Smooth muscle cell (in vitro differentiated cells): ENCODE data around the gene CUBN. TPM values are rescaled to one million over a fixed set of nuclear protein-coding genes. Genes with fewer than 3 reads are reported as not detected.
"Not testable (repeated sequence)": the region's sequence is repeated elsewhere in the genome, so short reads cannot be mapped to it uniquely, and the experiment has no call there.

Source experiments
- DNase-seq: peaks from one replicate; lab custom pipeline; 2025; ENCODE audit not compliant: unreplicated experiment; lab: John Stamatoyannopoulos, UW
- H2AFZ ChIP-seq: fragments of 200-600 bp; sonication (generic); 2 replicates; pipeline ENCODE4 v1.6.0; 2016; ENCODE audit warnings: antibody characterized with exemption, low read depth, mild to moderate bottlenecking
- H3F3A ChIP-seq: fragments of 200-600 bp; sonication (generic); 2 replicates; pipeline ENCODE4 v1.6.0; 2017; ENCODE audit warnings: antibody characterized with exemption, low read depth
- H3K27ac ChIP-seq: fragments of 200-600 bp; sonication (generic); 2 replicates; pipeline ENCODE4 v1.5.1; 2016; ENCODE audit warnings: low read depth, mild to moderate bottlenecking
- H3K27me3 ChIP-seq: fragments of 200-600 bp; sonication (generic); 2 replicates; pipeline ENCODE4 v1.6.1; 2016; ENCODE audit warnings: low read depth, mild to moderate bottlenecking
- H3K36me3 ChIP-seq: fragments of 200-600 bp; sonication (generic); 2 replicates; pipeline ENCODE4 v1.5.1; 2016; ENCODE audit warnings: low read depth
- H3K4me1 ChIP-seq: fragments of 200-600 bp; sonication (generic); 2 replicates; pipeline ENCODE4 v1.5.1; 2016; ENCODE audit warnings: low read depth
- H3K4me2 ChIP-seq: fragments of 200-600 bp; sonication (generic); 2 replicates; pipeline ENCODE4 v1.6.0; 2016; ENCODE audit warnings: mild to moderate bottlenecking
- H3K4me3 ChIP-seq: fragments of 200-600 bp; sonication (generic); 2 replicates; pipeline ENCODE4 v1.5.1; 2016; ENCODE audit warnings: mild to moderate bottlenecking
- H3K79me2 ChIP-seq: fragments of 200-600 bp; sonication (generic); 2 replicates; pipeline ENCODE4 v1.6.0; 2016; ENCODE audit warnings: low read depth, mild to moderate bottlenecking
- H3K9ac ChIP-seq: fragments of 200-600 bp; sonication (generic); 2 replicates; pipeline ENCODE4 v1.6.0; 2016; ENCODE audit warnings: low read depth
- H3K9me3 ChIP-seq: fragments of 200-600 bp; sonication (generic); replicated peaks from 2 replicates; pipeline ENCODE4 v1.5.1; 2016; ENCODE audit warnings: low read depth
- H4K20me1 ChIP-seq: fragments of 200-600 bp; sonication (generic); 2 replicates; pipeline ENCODE4 v1.6.0; 2016; ENCODE audit warnings: low read depth
- WGBS: methylation state at CpG from one replicate; pipeline ENCODE4 v1.1.7; 2016; ENCODE audit warnings: low lambda C conversion rate; 5-methylcytosine and 5-hydroxymethylcytosine counted together
- polyA plus RNA-seq: library from polyadenylated mRNA; unstranded; fragments of >200 nt; fragmentation: Nextera tagmentation; extraction: Ambion mirVana; gene quantifications from 2 replicates; pipeline ENCODE4 v1.2.1, GENCODE V29; 2016
- total RNA-seq: library from RNA; depleted of rRNA; stranded (reverse); fragments of >200 nt; gene quantifications from 2 replicates; pipeline ENCODE4 v1.2.3, GENCODE V29; 2014
- TF ChIP-seq, protein P1 (sequence below): fragments of 200-600 bp; sonication (generic); IDR thresholded peaks from 2 replicates; pipeline ENCODE4 v1.5.1; 2017; ENCODE audit warnings: borderline replicate concordance, mild to moderate bottlenecking, antibody characterized with exemption; ENCODE audit not compliant: insufficient read depth, poor library complexity, severe bottlenecking

CUBN gene
- total and polyA plus RNA-seq, 2 experiments from 2014 or later: 0.62 to 4.7 TPM

DNA sequence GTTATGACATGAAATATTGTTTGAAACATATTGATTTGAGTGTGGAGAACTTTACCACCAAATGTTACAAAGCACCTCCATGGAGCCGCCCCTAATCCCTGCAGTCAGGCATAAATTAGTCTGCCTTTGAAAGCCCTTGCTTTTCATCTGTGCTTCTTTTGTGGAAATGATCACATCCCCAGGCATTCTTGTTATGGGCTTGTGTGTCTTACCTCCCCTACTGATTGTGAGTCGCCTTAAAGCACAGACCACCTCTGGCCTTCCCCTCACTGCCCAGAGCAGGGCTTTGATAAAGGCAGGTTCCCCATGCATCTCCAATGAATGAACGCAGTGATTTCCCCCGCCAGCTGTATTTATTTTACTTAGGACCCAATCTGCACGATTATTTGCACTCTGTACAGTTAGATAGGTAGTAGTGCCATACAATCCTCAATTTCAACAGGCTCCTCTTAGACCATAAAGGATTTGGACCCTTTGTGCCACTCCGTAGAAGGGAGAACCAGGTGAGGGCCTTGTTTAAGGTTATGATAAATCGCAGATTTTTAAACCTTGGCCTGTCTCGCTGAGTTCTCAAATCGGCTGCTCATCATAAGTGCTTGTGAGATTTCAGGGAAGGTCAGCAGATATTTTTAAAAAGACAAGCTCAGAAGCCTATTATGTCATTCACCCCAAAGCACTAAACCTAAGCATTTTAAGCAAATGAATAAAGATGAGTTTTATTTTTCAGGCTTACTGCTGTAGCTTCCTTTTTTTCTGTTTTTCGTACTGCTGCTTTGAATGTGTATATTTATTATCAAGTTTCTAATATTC, 107.8 kb downstream of the CUBN start:
- H2AFZ ChIP-seq: no peak overlapping the region
- H3K79me2 ChIP-seq: no peaks in the 10 kb centered on the region
- no peak overlapping the region for H3K4me3 ChIP-seq
- peak overlapping the region; percentile 94 for H3K9ac ChIP-seq
- 64% methylated on average over 10 of the region's 10 CpGs for WGBS
- no peaks in the 10 kb centered on the region for H4K20me1 ChIP-seq
- H3K27me3 ChIP-seq: no peaks in the 10 kb centered on the region
- H3K27ac ChIP-seq: peak overlapping the region; percentile 99
- H3K4me1 ChIP-seq: peaks cover 51% of the 10 kb centered on the region
- H3K4me2 ChIP-seq: peak overlapping the region; percentile 56
- no peaks in the 10 kb centered on the region for H3K36me3 ChIP-seq
- H3K9me3 ChIP-seq: no peaks in the 10 kb centered on the region
- DNase-seq: no peak
- TF ChIP-seq, protein P1, sequence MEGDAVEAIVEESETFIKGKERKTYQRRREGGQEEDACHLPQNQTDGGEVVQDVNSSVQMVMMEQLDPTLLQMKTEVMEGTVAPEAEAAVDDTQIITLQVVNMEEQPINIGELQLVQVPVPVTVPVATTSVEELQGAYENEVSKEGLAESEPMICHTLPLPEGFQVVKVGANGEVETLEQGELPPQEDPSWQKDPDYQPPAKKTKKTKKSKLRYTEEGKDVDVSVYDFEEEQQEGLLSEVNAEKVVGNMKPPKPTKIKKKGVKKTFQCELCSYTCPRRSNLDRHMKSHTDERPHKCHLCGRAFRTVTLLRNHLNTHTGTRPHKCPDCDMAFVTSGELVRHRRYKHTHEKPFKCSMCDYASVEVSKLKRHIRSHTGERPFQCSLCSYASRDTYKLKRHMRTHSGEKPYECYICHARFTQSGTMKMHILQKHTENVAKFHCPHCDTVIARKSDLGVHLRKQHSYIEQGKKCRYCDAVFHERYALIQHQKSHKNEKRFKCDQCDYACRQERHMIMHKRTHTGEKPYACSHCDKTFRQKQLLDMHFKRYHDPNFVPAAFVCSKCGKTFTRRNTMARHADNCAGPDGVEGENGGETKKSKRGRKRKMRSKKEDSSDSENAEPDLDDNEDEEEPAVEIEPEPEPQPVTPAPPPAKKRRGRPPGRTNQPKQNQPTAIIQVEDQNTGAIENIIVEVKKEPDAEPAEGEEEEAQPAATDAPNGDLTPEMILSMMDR: no peak
- H3F3A ChIP-seq: peaks cover 40% of the 10 kb centered on the region

DNA sequence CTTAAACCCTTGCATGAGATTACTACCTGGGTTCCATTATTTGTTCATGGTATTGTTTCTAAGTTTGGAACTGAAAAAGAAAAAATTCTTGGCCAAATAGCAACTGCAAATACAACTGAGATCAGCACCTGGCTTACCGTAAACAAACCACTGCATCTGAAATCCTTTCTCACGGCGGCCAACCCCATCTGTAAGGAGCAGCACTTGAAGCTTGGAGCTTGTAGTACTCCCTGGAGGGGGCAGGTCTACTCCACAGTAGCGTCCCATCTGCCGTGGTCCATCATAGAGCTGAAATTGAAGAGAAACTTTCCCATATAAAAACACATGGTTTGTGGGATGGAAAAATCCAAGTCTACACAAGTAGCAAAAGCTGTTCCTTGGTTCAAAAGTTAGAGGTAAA, 109.9 kb downstream of the CUBN start:
- no peaks in the 10 kb centered on the region for H3K36me3 ChIP-seq
- 96% methylated on average over 5 of the region's 5 CpGs for WGBS
- H3K9ac ChIP-seq: no peak overlapping the region
- H2AFZ ChIP-seq: no peak overlapping the region
- no peak overlapping the region for H3K4me2 ChIP-seq
- H3F3A ChIP-seq: peaks cover 24% of the 10 kb centered on the region
- no peak overlapping the region for H3K27ac ChIP-seq
- no peaks in the 10 kb centered on the region for H3K9me3 ChIP-seq
- no peaks in the 10 kb centered on the region for H4K20me1 ChIP-seq
- H3K79me2 ChIP-seq: no peaks in the 10 kb centered on the region
- TF ChIP-seq, protein P1: no peak
- H3K4me3 ChIP-seq: no peak overlapping the region
- peaks cover 35% of the 10 kb centered on the region for H3K4me1 ChIP-seq
- H3K27me3 ChIP-seq: no peaks in the 10 kb centered on the region
- no peak for DNase-seq

DNA sequence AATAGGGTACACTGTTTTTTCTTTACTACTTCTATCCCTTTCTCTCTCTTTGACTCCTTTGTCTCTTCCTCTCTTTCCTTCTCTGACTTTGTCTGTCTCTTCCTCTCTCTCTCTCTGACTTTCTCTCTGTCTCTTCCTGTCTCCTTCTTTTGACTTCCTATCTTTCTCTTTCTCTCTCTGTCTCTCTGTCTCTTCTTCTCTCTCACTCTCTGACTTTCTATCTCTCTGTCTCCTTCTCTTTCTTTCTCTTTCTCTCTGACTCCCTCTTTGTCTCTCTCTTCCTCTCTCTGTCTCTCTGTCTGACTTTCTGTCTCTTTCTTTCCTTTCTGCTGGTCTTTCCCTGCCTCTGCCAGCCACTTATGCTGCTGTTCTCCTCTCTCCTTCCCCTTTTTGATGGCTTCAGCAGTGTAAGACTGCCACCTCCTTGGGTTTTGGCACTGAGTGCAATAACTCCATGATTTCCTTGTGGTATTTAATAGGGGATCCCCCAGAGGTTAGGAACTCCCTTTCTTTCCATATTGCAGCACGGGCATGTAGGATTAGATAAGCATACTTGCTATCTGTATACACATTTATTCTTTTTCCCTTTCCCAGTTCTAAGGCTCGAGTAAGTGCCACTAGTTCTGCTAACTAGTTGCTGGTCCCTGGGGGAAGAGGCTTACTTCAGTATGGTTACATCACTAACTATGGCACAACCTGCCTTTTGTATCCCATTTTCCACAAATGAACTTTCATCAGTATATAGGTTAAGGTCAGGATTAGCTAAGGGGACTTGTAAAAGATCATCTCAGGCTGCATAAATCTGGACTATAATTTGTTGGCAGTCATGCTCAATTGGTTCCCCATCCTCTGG, 116.3 kb downstream of the CUBN start:
- H3K4me3 ChIP-seq, H3K27ac ChIP-seq, H3K27me3 ChIP-seq, H3K36me3 ChIP-seq, H3K9me3 ChIP-seq, H4K20me1 ChIP-seq, H3K79me2 ChIP-seq, H3K4me2 ChIP-seq, H3K4me1 ChIP-seq, DNase-seq, H3K9ac ChIP-seq: not testable (repeated sequence)
- WGBS: 49% methylated on average over 2 of the region's 2 CpGs
- Histone ChIP-seq H2AFZ (peak overlapping the region; percentile 54), H3F3A (peaks cover 21% of the 10 kb centered on the region)

DNA sequence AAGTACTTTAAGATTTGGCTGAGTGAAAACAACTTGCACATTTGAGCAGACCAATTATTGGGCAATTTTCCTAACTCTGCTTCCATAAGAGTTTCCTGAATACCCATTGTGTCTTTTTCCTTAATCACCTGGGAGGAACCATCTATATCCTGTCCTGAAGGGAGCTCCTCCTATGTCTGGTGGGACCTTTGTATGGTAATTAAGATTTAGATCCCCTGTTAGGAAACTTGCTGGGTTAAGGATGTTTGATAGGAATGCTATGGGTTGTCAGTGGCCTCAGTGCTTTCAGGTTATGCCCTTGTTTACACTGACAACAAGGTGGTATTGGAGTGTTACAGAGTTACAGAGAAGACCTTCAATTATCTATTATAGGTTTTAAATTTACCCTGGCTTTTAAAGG, 116.9 kb downstream of the CUBN start:
- not testable (repeated sequence) for H3K27ac ChIP-seq, H3K27me3 ChIP-seq, H3K36me3 ChIP-seq, H4K20me1 ChIP-seq, H3K4me1 ChIP-seq, H3K4me3 ChIP-seq, H3K4me2 ChIP-seq, DNase-seq, H3K79me2 ChIP-seq, H3K9me3 ChIP-seq, H3K9ac ChIP-seq, H2AFZ ChIP-seq
- peaks cover 22% of the 10 kb centered on the region for H3F3A ChIP-seq
